SK-N-SH (cell line): ENCODE results near the gene RAB26.
"Not testable (repeated sequence)": the region's sequence is repeated elsewhere in the genome, so short reads cannot be mapped to it uniquely, and the experiment has no call there.

Experiments used
- EP300 ChIP-seq, 2 experiments: IDR thresholded peaks; 2 replicates each; pipeline versions ENCODE4 v1.4.0 to v1.6.1; 2012; ENCODE audit warnings: borderline replicate concordance in 1 of 2, low read depth in 1 of 2, low read length in 1 of 2
- FOXM1 ChIP-seq: IDR thresholded peaks from 2 replicates; pipeline ENCODE4 v1.4.0; 2012; ENCODE audit warnings: low read depth, mild to moderate bottlenecking
- GABPA ChIP-seq: IDR thresholded peaks from 2 replicates; pipeline ENCODE4 v1.4.0; 2012; ENCODE audit warnings: low read depth, mild to moderate bottlenecking
- GATA2 ChIP-seq: sonication (generic); formaldehyde crosslinking; IDR thresholded peaks from 2 replicates; pipeline ENCODE4 v1.5.0; 2020; ENCODE audit warnings: mild to moderate bottlenecking, missing genetic modification reagents
- MEF2A ChIP-seq: IDR thresholded peaks from 2 replicates; pipeline ENCODE4 v1.4.0; 2012; ENCODE audit warnings: low read depth, borderline replicate concordance
- RAD21 ChIP-seq: IDR thresholded peaks from 2 replicates; pipeline ENCODE4 v1.6.1; 2012; ENCODE audit warnings: mild to moderate bottlenecking, low read length
- RFX5 ChIP-seq: IDR thresholded peaks from 2 replicates; pipeline ENCODE4 v1.6.1; 2012; ENCODE audit warnings: mild to moderate bottlenecking, improper control_type of control experiment, low read length
- RXRA ChIP-seq: IDR thresholded peaks from 2 replicates; pipeline ENCODE4 v1.4.0; 2012; ENCODE audit warnings: low read depth, mild to moderate bottlenecking, borderline replicate concordance
- SIN3A ChIP-seq: IDR thresholded peaks from 2 replicates; pipeline ENCODE4 v1.6.1; 2012; ENCODE audit warnings: low read depth, mild to moderate bottlenecking, low read length, moderate library complexity, borderline replicate concordance
- TF ChIP-seq, protein P1 (sequence below): fragments of 200-600 bp; sonication (generic); IDR thresholded peaks from 2 replicates; pipeline ENCODE4 v1.6.1; 2017; ENCODE audit warnings: antibody characterized with exemption, mild to moderate bottlenecking, moderate library complexity
- TF ChIP-seq, protein P2 (sequence below): IDR thresholded peaks from 2 replicates; pipeline ENCODE4 v1.6.1; 2012; ENCODE audit warnings: mild to moderate bottlenecking, low read depth, low read length, moderate library complexity
- TF ChIP-seq, protein P3 (sequence below): IDR thresholded peaks from 2 replicates; pipeline ENCODE4 v1.4.0; 2012; ENCODE audit warnings: low read depth, borderline replicate concordance
- TF ChIP-seq, protein P4 (sequence below): IDR thresholded peaks from 2 replicates; pipeline ENCODE4 v1.4.0; 2012; ENCODE audit warnings: low read depth

DNA sequence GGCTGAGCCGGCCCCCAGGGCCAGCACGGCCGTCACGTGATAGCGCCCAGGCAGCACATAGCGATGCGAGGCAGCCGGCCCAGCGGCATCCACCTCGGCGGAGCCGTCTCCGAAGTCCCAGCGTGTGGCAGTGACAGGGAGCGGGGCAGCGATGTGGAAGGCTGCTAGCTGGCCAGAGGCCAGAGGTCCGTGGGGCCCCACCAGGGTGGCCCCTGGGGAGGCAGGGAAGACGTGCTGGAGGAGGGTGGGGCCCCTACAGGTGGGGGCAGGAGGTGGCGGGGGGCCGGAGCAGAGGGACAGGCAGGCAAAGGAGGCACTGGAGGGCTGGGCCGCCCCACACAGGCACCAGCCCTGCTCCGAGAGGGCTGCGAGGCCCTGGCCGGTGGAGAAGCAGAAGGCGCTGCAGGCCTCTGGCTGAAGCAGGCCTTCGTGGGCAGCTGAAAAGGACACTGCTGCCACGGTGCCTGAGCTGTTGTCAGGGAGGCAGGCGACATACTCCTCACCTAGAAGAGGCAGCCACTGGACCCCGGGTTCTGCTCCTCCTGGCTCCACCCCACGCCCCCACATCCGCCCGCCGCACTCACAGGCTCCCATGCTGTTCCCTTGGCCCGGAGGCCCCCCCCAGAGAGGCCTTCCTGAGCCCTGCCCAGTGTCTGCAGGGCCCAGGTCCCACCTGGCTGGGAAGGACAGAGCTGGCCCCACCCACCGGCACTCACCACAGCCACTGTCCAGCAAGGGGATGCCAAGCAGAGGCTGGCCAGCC, 30.3 kb upstream of the RAB26 start:
- TF ChIP-seq, protein P1, sequence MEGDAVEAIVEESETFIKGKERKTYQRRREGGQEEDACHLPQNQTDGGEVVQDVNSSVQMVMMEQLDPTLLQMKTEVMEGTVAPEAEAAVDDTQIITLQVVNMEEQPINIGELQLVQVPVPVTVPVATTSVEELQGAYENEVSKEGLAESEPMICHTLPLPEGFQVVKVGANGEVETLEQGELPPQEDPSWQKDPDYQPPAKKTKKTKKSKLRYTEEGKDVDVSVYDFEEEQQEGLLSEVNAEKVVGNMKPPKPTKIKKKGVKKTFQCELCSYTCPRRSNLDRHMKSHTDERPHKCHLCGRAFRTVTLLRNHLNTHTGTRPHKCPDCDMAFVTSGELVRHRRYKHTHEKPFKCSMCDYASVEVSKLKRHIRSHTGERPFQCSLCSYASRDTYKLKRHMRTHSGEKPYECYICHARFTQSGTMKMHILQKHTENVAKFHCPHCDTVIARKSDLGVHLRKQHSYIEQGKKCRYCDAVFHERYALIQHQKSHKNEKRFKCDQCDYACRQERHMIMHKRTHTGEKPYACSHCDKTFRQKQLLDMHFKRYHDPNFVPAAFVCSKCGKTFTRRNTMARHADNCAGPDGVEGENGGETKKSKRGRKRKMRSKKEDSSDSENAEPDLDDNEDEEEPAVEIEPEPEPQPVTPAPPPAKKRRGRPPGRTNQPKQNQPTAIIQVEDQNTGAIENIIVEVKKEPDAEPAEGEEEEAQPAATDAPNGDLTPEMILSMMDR: not testable (repeated sequence)
- TF ChIP-seq MEF2A; SIN3A; GATA2 (CRISPR knock-in tag); RXRA; GABPA; FOXM1; RAD21; RFX5; EP300 (IDR thresholded peaks at IDR 0.05; ENCODE audit: borderline replicate concordance in 1 of 2, low read depth in 1 of 2, low read length in 1 of 2): not testable (repeated sequence)
- TF ChIP-seq, protein P2, sequence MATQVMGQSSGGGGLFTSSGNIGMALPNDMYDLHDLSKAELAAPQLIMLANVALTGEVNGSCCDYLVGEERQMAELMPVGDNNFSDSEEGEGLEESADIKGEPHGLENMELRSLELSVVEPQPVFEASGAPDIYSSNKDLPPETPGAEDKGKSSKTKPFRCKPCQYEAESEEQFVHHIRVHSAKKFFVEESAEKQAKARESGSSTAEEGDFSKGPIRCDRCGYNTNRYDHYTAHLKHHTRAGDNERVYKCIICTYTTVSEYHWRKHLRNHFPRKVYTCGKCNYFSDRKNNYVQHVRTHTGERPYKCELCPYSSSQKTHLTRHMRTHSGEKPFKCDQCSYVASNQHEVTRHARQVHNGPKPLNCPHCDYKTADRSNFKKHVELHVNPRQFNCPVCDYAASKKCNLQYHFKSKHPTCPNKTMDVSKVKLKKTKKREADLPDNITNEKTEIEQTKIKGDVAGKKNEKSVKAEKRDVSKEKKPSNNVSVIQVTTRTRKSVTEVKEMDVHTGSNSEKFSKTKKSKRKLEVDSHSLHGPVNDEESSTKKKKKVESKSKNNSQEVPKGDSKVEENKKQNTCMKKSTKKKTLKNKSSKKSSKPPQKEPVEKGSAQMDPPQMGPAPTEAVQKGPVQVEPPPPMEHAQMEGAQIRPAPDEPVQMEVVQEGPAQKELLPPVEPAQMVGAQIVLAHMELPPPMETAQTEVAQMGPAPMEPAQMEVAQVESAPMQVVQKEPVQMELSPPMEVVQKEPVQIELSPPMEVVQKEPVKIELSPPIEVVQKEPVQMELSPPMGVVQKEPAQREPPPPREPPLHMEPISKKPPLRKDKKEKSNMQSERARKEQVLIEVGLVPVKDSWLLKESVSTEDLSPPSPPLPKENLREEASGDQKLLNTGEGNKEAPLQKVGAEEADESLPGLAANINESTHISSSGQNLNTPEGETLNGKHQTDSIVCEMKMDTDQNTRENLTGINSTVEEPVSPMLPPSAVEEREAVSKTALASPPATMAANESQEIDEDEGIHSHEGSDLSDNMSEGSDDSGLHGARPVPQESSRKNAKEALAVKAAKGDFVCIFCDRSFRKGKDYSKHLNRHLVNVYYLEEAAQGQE: not testable (repeated sequence)
- TF ChIP-seq, protein P3, sequence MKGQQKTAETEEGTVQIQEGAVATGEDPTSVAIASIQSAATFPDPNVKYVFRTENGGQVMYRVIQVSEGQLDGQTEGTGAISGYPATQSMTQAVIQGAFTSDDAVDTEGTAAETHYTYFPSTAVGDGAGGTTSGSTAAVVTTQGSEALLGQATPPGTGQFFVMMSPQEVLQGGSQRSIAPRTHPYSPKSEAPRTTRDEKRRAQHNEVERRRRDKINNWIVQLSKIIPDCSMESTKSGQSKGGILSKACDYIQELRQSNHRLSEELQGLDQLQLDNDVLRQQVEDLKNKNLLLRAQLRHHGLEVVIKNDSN: not testable (repeated sequence)
- TF ChIP-seq, protein P4, sequence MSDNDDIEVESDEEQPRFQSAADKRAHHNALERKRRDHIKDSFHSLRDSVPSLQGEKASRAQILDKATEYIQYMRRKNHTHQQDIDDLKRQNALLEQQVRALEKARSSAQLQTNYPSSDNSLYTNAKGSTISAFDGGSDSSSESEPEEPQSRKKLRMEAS: not testable (repeated sequence)
